ENCODE measurements around the gene TARDBP. TPM values are rescaled to one million over a fixed set of nuclear protein-coding genes. Genes with fewer than 3 reads are reported as not detected.
A peak's percentile ranks its signal among the peaks of the same experiment; 100 is the strongest.

Gene TARDBP
- total RNA-seq, 1 donor from 2014 or later, result 117 TPM

GRCh38 chr1:11058026-11058425 lies 45.6 kb downstream of the TARDBP start:
- no peak for ATAC-seq
- Histone ChIP-seq H3K27ac (no peak overlapping the region), H3K4me3 (no peak overlapping the region), H3K9me3 (no peaks in the 10 kb centered on the region), H3K36me3 (peaks cover 29% of the 10 kb centered on the region), H3K4me1 (peaks cover 25% of the 10 kb centered on the region), H3K27me3 (ENCODE audit: low read depth) (no peaks in the 10 kb centered on the region)
- no peak for DNase-seq
- TF ChIP-seq CTCF (IDR thresholded peaks at IDR 0.05), result no peak
- intact Hi-C loops (cut with DNase I), result no loop called here

GRCh38 chr1:11058595-11059154 lies 46.2 kb downstream of the TARDBP start:
- Histone ChIP-seq H3K9me3 (no peaks in the 10 kb centered on the region), H3K27ac (no peak overlapping the region), H3K36me3 (peaks cover 35% of the 10 kb centered on the region), H3K4me1 (peaks cover 25% of the 10 kb centered on the region), H3K4me3 (peak overlapping the region; percentile 88), H3K27me3 (ENCODE audit: low read depth) (no peaks in the 10 kb centered on the region)
- ATAC-seq (no peak), DNase-seq (peak; percentile 43)
- intact Hi-C loops (cut with DNase I), result no loop called here
- no peak for TF ChIP-seq CTCF (IDR thresholded peaks at IDR 0.05)

- ATAC-seq (peak in 1 of 2 donors; percentile 1), DNase-seq (no peak)
- Histone ChIP-seq H3K4me1 (peaks cover 25% of the 10 kb centered on the region), H3K36me3 (peaks cover 38% of the 10 kb centered on the region), H3K27ac (peak overlapping the region; percentile 69), H3K4me3 (peak overlapping the region; percentile 88), H3K9me3 (no peaks in the 10 kb centered on the region), H3K27me3 (ENCODE audit: low read depth) (no peaks in the 10 kb centered on the region)
- no peak for TF ChIP-seq CTCF (IDR thresholded peaks at IDR 0.05)
- intact Hi-C loops (cut with DNase I), result no loop called here
Observed at GRCh38 chr1:11059155-11059967, 46.9 kb downstream of the TARDBP start.

GRCh38 chr1:11059968-11060830 lies 47.7 kb downstream of the TARDBP start, which contains the start of gene SRM:
TSS of gene SRM (minus strand) at chr1:11060018. CDS start at chr1:11059943, 75 bp downstream.
- ATAC-seq, result peak; percentile 99 to 100
- Histone ChIP-seq H3K4me3 (peak within 1 kb of the TSS; percentile 88), H3K9me3 (no peaks in the 10 kb centered on the region), H3K27me3 (ENCODE audit: low read depth) (no peaks in the 10 kb centered on the region), H3K36me3 (peaks cover 34% of the 10 kb centered on the region), H3K4me1 (peaks cover 25% of the 10 kb centered on the region), H3K27ac (peak within 1 kb of the TSS; percentile 80)
- TF ChIP-seq CTCF (IDR thresholded peaks at IDR 0.05), result peak; percentile 67
- intact Hi-C loops (cut with DNase I), result no loop called here
- DNase-seq, result peak; percentile 95

- peaks cover 25% of the 10 kb centered on the region for H3K4me1 ChIP-seq
- no peak for ATAC-seq
Observed at GRCh38 chr1:11061652-11062365, 49.4 kb downstream of the TARDBP start.

More at GRCh38 chr1:11061652-11062365, 49.4 kb downstream of the TARDBP start:
- Histone ChIP-seq H3K27me3 (ENCODE audit: low read depth) (no peaks in the 10 kb centered on the region), H3K27ac (peak overlapping the region; percentile 1), H3K9me3 (no peaks in the 10 kb centered on the region), H3K36me3 (peaks cover 37% of the 10 kb centered on the region), H3K4me3 (no peak overlapping the region)
- intact Hi-C loops (cut with DNase I), result no loop called here
- no peak for TF ChIP-seq CTCF (IDR thresholded peaks at IDR 0.05)
- no peak for DNase-seq
